HG03460 (cell line): ENCODE data around the gene QRICH1.

Experiments used
- ATAC-seq: cut with Tn5 transposase; IDR thresholded peaks from one replicate; pipeline ENCODE4 v1.9.1; 2021; ENCODE audit not compliant: unreplicated experiment

QRICH1 gene

GRCh38 chr3:48999085-48999858, 94.6 kb downstream of the QRICH1 start:
- ATAC-seq: no peak

DNA sequence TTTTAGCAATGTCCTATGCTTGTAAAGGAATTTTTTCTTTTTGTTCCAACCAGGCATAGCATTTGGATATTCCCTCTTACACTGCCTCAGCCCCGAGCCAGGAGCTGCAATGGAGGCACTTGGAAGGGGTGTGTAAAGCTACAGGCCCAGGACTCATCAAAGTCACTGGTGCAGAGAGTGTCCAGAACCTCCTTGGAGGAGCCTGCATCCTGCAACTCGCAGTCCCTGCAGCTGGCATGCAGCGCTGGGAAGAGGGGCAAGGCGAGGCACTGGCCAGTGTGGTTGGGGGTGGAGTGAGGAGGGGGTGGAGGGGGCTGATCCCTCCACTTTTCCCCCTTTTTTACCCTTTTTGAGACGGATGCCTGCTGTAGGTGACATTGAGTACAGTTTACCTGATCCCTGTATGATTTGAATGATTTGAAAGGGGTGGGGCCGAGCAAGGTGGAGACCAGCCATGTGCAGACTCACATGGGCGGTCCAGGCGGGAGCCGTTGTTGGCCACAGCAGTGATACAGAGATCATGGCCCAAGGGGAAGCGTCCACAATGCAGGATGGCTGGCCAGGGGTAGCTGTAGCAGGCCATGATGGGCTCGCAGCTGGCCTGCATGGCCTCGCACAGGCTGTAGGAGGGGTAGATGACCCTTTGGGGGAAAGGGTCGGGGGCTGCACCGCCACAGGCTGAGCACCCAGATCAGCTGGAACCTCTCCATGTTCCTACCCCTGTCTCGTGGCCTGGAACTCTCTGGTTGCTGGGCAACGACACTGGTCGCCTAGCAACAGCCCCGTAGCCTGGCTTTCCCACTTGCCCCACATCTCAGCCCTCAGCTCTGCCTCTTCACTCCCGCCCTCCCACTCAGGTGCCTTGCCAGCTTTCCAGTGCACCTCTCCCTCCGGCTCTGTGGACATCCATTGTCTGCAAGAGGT, 95.9 kb downstream of the QRICH1 start:
- ATAC-seq: no peak

DNA sequence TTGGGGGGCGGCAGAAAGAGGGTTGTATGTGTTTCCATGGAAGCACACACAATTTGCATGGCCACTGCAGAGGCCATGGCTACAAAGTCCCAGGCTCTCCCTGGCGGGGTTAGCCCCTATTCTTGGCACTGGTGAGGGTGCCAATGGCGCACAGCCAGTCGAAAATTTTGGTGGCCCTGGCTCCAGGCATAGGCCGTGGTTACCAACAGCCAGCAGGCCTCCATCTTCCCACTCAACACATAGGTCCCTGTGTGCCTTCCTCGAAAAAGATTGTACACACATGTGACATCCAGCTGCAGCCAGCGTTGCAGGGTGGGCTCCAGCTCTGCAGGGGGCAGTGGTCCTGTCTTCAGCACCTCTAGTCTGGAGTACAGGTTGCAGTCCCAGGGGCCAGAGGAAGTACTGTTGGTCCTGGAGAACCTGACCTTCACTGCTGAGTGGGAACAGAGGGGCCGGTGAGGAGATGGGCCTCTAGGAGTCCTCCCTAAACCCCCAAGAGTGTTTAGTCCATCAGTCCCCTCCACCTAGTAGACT, 96.7 kb downstream of the QRICH1 start:
- no peak for ATAC-seq

- no peak for ATAC-seq
These were observed 97.2 kb downstream of the QRICH1 start for GRCh38 chr3:48996640-48997039.

GRCh38 chr3:48993834-48994233, 100.0 kb downstream of the QRICH1 start:
- no peak for ATAC-seq

DNA sequence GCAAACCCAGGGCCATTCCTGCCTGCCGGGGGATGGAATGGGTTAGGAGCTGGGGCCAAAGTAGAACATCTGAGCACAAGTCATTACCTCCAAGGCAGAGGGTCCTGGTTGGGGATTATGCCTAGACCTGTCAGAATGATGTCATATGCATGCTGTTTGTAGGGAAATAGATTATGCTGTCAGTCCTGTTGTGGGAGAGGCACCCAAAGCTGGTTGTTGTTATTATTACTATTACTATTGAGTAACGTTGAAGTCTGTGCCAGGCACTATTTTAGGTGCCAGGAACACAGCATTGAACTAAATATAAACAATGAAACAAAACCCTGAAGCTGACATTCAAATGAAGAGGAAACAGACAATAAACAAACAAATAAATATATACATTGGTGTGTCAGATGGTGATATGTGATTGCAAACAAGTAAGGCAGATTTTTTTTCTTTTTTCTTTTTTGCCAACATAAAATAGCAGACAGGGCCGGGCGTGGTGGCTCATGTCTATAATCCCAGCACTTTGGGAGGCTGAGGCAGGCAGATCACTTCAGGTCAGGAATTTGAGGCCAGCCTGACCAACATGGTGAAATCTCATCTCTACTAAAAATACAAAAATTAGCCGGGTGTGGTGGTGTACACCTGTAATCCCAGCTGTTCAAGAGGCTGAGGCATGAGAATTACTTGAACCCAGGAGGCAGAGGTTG, 101.9 kb downstream of the QRICH1 start:
- ATAC-seq: no peak

DNA sequence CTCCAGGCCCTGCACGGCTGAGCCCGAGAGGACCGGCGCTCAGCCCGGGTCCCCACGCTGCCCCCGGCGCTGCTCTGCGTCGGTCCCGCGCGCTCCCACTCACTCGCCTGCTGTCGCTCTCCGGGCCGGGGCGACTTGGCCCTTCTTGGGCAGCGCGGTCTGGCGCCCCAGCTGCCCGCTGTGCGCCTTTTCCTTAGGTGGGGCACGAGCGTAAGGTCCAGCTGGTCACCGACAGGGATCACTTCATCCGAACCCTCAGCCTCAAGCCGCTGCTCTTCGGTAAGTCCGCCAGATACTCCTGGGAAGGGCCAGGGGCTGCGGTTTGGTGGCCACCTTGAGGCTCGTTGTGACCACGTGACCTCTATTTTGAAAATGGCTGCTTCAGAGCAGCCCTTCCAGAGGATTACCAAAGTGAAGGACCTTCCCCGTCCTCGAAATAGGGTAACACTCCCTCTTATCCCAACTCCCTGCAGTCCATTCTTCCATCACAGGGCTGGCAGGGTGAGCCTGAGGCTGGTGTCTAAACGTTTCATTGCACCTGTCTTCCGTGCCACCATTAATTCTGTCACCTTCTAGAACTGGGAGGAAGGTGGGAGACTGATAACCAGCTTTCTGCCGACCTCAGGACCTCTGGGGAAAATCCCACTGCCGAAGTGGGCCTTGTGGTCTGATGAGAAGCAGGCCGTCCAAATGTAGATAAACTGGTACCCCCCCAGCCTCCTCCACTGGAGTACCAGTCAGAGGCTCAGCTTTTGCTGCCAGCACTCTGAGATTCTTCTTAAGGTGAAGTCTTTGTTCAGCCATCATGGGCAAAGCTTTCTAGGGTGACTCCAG, 103.0 kb downstream of the QRICH1 start:
- ATAC-seq: no peak

DNA sequence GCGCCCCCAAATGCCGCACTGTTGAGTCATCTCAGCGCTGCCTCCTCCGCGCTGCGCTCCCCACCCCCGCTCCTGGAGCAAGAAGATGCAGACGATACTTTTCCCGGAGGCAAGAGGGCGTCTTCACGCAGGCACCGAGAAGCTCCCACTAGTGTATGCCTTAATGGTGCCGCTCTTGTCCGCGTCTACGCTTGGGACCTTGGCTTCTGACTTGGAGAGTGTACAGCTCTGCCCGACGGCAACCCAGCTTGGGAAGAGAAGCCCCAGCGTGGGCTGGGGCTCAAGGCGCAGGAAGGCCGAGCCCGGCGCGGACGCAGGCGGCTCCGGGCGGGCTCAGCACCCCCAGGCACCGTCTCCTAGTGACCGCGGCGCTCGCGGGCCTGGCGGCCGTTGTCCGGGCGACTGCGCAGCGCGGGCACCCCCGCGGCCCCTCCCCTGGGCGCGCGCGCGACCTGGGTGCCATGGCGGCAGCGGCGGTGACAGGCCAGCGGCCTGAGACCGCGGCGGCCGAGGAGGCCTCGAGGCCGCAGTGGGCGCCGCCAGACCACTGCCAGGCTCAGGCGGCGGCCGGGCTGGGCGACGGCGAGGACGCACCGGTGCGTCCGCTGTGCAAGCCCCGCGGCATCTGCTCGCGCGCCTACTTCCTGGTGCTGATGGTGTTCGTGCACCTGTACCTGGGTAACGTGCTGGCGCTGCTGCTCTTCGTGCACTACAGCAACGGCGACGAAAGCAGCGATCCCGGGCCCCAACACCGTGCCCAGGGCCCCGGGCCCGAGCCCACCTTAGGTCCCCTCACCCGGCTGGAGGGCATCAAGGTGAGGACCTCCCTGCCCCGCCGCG, 103.9 kb downstream of the QRICH1 start, which contains the start of gene P4HTM:
P4HTM (plus strand) TSS at position 446 of the 840 bp plus-strand sequence; CDS start at position 462, 16 bp downstream.
- peak; percentile 50 for ATAC-seq

- ATAC-seq: no peak
These were observed 104.6 kb downstream of the QRICH1 start for GRCh38 chr3:48989126-48989795.

DNA sequence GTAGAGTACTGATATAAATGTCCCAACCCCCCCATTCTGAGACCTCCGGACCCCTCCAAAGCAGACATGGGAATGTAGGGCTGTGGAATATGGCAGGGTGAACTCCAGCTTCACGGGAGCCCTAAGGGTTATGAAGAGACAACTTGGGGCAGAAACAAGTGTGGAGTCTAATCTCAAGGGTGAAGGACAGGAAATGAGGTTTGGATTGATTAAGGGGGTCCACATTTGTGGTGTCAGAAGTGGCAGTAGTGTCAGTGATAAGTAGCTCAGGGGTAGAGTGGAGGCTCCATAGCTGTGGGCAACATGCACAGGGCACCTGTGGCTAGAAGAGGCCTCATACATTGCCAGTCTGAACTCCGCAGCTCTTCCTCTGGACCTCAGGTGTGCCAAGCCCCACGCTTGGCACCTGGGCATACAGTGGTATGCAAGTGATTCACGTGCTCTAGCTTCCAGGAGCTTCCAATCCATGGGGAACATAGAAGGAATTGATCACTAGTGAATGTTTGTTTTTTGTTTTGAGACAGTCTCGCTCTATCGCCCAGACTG, 108.0 kb downstream of the QRICH1 start:
- ATAC-seq: no peak

- ATAC-seq: no peak
These were observed 109.2 kb downstream of the QRICH1 start for GRCh38 chr3:48984663-48985062.

GRCh38 chr3:48983096-48983495, 110.8 kb downstream of the QRICH1 start:
- ATAC-seq: no peak

GRCh38 chr3:48982686-48983085, 111.2 kb downstream of the QRICH1 start:
- no peak for ATAC-seq

- ATAC-seq: no peak
These were observed 111.9 kb downstream of the QRICH1 start for GRCh38 chr3:48982016-48982415.

DNA sequence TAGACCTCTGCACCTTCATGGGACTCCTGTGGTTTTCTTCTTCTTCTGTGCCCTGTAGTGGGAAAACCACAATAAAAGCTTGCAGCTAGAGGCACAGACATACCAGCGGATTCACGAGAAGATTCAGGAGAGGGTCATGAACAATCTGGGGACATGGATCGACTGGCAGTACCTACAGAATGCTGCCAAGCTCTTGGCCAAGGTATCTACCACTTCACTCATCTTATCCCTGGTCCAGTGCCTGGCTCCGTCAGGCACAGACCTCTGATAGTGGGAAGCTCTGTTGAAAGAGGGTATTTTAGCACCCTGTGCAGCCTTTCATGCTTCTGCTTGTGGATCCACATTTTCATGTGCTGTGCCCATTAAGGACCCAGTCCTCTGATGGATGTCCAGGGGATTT, 113.6 kb downstream of the QRICH1 start:
- ATAC-seq: no peak
